GM21423 (cell line): ENCODE measurements around the gene NFAM1.

ENCODE experiments used
- ATAC-seq: cut with Tn5 transposase; IDR thresholded peaks from one replicate; pipeline ENCODE4 v1.9.1; 2021; ENCODE audit warnings: mild to moderate bottlenecking, moderate library complexity; ENCODE audit not compliant: unreplicated experiment

NFAM1 gene

GRCh38 chr22:42439821-42440674 lies 7.8 kb upstream of the NFAM1 start:
- ATAC-seq = no peak

GRCh38 chr22:42439021-42439567 lies 6.9 kb upstream of the NFAM1 start:
- no peak for ATAC-seq

GRCh38 chr22:42438293-42438650 lies 6.1 kb upstream of the NFAM1 start:
- ATAC-seq = no peak

GRCh38 chr22:42437488-42438292 lies 5.5 kb upstream of the NFAM1 start:
- ATAC-seq = peak; percentile 57

GRCh38 chr22:42436404-42436803 lies 4.2 kb upstream of the NFAM1 start:
- ATAC-seq = no peak

GRCh38 chr22:42434748-42435425 lies 2.7 kb upstream of the NFAM1 start:
- ATAC-seq = no peak

GRCh38 chr22:42433754-42434682 lies 1.8 kb upstream of the NFAM1 start:
- no peak for ATAC-seq

- ATAC-seq = no peak
Measured at GRCh38 chr22:42432818-42433217, 615 bp upstream of the NFAM1 start.

- ATAC-seq = no peak
Measured at GRCh38 chr22:42431401-42432019, 693 bp downstream of the NFAM1 start.

GRCh38 chr22:42430528-42431125 lies 1.6 kb downstream of the NFAM1 start:
- ATAC-seq = no peak

- ATAC-seq = no peak
Measured at GRCh38 chr22:42428760-42429159, 3.4 kb downstream of the NFAM1 start.

- ATAC-seq = no peak
Measured at GRCh38 chr22:42428025-42428424, 4.2 kb downstream of the NFAM1 start.

GRCh38 chr22:42427167-42427566 lies 5.0 kb downstream of the NFAM1 start:
- ATAC-seq = no peak

GRCh38 chr22:42425989-42426355 lies 6.2 kb downstream of the NFAM1 start:
- ATAC-seq = no peak

- no peak for ATAC-seq
Measured at GRCh38 chr22:42425337-42425988, 6.7 kb downstream of the NFAM1 start.

GRCh38 chr22:42419243-42419881 lies 12.8 kb downstream of the NFAM1 start:
- no peak for ATAC-seq

GRCh38 chr22:42418811-42419242 lies 13.4 kb downstream of the NFAM1 start:
- ATAC-seq = no peak

GRCh38 chr22:42417645-42418305 lies 14.4 kb downstream of the NFAM1 start:
- ATAC-seq = no peak
